Right lobe of liver (tissue), 4 donors: Measurements from ENCODE around the gene KBTBD12.

Source experiments
- CTCF ChIP-seq, 4 donors: fragments of 200-600 bp in 3 of 4; fragments of 450-650 bp in 1 of 4; IDR thresholded peaks; one replicate each; pipeline versions ENCODE4 v1.5.1 to v1.8.0; 2016 to 2022; ENCODE audit warnings: antibody characterized with exemption in 4 of 4, mild to moderate bottlenecking in 2 of 4
- POLR2A ChIP-seq: fragments of 450-650 bp; IDR thresholded peaks from one replicate; pipeline ENCODE4 v1.6.1; 2017; ENCODE audit warnings: antibody characterized with exemption, mild to moderate bottlenecking
- donor health status: DM: no; HTN: no; CAD: no.
- donor health status: DM: no; HTN: no; CAD: no.
- donor health status: DM: no; HTN: yes; CAD: no.

DNA sequence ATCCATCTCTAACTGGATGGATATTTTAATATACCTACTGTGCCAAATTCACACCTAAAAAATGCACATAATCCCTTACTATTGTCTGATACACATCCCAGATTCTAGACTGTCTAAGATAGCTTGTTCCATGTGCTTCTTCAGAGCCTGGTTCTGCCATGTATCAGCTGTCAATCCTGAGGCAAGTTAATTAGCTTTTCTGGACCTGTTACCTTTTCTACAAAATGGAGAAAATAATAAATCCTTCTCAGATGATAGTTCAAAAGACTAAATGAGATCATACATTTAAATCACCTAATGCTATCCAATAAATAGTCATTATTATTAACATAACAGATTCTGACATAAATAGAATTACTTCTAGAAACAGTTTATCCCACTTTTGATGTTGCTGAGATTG is 66.1 kb downstream of the KBTBD12 start:
- no peak for TF ChIP-seq CTCF (IDR thresholded peaks at IDR 0.05)
- no peak for TF ChIP-seq POLR2A
